HCT116 (cell line): ENCODE measurements around the gene ANKRD61. TPM values are rescaled to one million over a fixed set of nuclear protein-coding genes. Genes with fewer than 3 reads are reported as not detected.
"Not testable (repeated sequence)": the region's sequence is repeated elsewhere in the genome, so short reads cannot be mapped to it uniquely, and the experiment has no call there.

ENCODE experiments used
- ATAC-seq: fragments of 200-7000 bp; cut with Tn5 transposase; 2 replicates; pipeline ENCODE4 v1.9.1; 2020; ENCODE audit warnings: mild to moderate bottlenecking, moderate library complexity
- BruUV-seq: library from RNA; stranded (reverse); fragments of 400-500 nt; replicated peaks from 2 replicates; lab custom pipeline; 2021; lab: Mats Ljungman, UMichigan
- CTCF ChIA-PET: fragments of 300-600 bp; sonication (Branson Sonifier 250); formaldehyde crosslinking; loops from one replicate; lab custom pipeline; 2021; ENCODE audit warnings: antibody characterized with exemption; lab: Charles Lee
- POLR2A ChIA-PET: fragments of 300-600, 350-600 bp; sonication (Branson Sonifier 250); formaldehyde crosslinking; loops from one replicate; lab custom pipeline; 2021; ENCODE audit warnings: antibody characterized with exemption; lab: Charles Lee
- RAD21 ChIA-PET, 2 experiments: fragments of 300-600 bp; sonication (Branson Sonifier 250); formaldehyde crosslinking; loops; one replicate each; lab custom pipeline; 2023; ENCODE audit warnings: low total read pairs in 2 of 2; ENCODE audit not compliant: uncharacterized antibody in 2 of 2, unreplicated experiment in 2 of 2, low non-redundant PET in 1 of 2; lab: Charles Lee
- DNase-seq: peaks from one replicate; pipeline ENCODE4 v3.0.0-alpha.2; 2010; ENCODE audit warnings: low read depth, low spot score
- H2AFZ ChIP-seq: fragments of 200-600 bp; shearing (Covaris generic), sonication (generic); 2 replicates; pipeline ENCODE4 v1.6.1; 2017; ENCODE audit warnings: low read depth, mixed run types, mixed read lengths, antibody characterized with exemption, low read length; ENCODE audit not compliant: poor library complexity, severe bottlenecking
- H3K27ac ChIP-seq: 2 replicates; pipeline ENCODE4 v1.5.1; 2012; ENCODE audit warnings: low read depth, low read length
- H3K27me3 ChIP-seq: fragments of 200-600 bp; sonication (generic); 2 replicates; pipeline ENCODE4 v1.6.1; 2016; ENCODE audit warnings: mixed run types, low read length, mixed read lengths; ENCODE audit not compliant: insufficient read depth
- H3K36me3 ChIP-seq, 2 experiments: fragments of 200-500 bp in 1 of 2; fragments of 200-600 bp in 1 of 2; sonication (Bioruptor generic) in 1 of 2; sonication (generic) in 1 of 2; 2 replicates each; pipeline versions ENCODE4 v1.5.1 to v1.6.1; 2014 to 2016; ENCODE audit warnings: low read length in 2 of 2, inconsistent platforms in 1 of 2, mixed read lengths in 1 of 2, mixed run types in 1 of 2; ENCODE audit not compliant: insufficient read depth in 2 of 2, control insufficient read depth in 1 of 2
- H3K4me1 ChIP-seq, 2 experiments: fragments of 200-600 bp in 1 of 2; sonication (generic) in 1 of 2; 2 replicates each; pipeline versions ENCODE4 v1.5.1 to v1.6.1; 2012 to 2017; ENCODE audit warnings: low read length in 2 of 2, inconsistent platforms in 1 of 2, mild to moderate bottlenecking in 1 of 2, mixed read lengths in 1 of 2, mixed run types in 1 of 2, moderate library complexity in 1 of 2; ENCODE audit not compliant: insufficient read depth in 2 of 2, control insufficient read depth in 1 of 2
- H3K4me2 ChIP-seq: fragments of 200-600 bp; sonication (generic); 2 replicates; pipeline ENCODE4 v1.6.1; 2017; ENCODE audit warnings: mixed run types, low read length, mixed read lengths
- H3K4me3 ChIP-seq, 2 experiments: fragments of 200-600 bp in 1 of 2; sonication (generic) in 1 of 2; replicated peaks in 1 of 2; 2 replicates each; pipeline ENCODE4 v1.5.1; 2011 to 2016; ENCODE audit warnings: low read length in 2 of 2, control low read depth in 1 of 2, low read depth in 1 of 2, mild to moderate bottlenecking in 1 of 2, mixed read lengths in 1 of 2, mixed run types in 1 of 2
- H3K79me2 ChIP-seq: fragments of 200-600 bp; sonication (generic); 2 replicates; pipeline ENCODE4 v1.6.1; 2017; ENCODE audit warnings: mild to moderate bottlenecking, mixed run types, low read length, moderate library complexity, mixed read lengths; ENCODE audit not compliant: insufficient read depth
- H3K9ac ChIP-seq: fragments of 200-600 bp; sonication (generic); 2 replicates; pipeline ENCODE4 v1.6.1; 2016; ENCODE audit warnings: low read length, mixed read lengths
- H3K9me2 ChIP-seq: fragments of 200-600 bp; sonication (generic), shearing (Covaris generic); 2 replicates; pipeline ENCODE4 v1.6.1; 2017; ENCODE audit warnings: mixed run types, mild to moderate bottlenecking, moderate library complexity; ENCODE audit not compliant: insufficient read depth
- H3K9me3 ChIP-seq, 2 experiments: fragments of 200-500 bp in 1 of 2; fragments of 200-600 bp in 1 of 2; sonication (Bioruptor generic) in 1 of 2; sonication (generic) in 1 of 2; 2 replicates each; pipeline ENCODE4 v1.6.1; 2014 to 2017; ENCODE audit warnings: low read length in 2 of 2, mixed read lengths in 2 of 2, inconsistent platforms in 1 of 2, low read depth in 1 of 2, mild to moderate bottlenecking in 1 of 2, mixed run types in 1 of 2, moderate library complexity in 1 of 2; ENCODE audit not compliant: control insufficient read depth in 1 of 2, insufficient read depth in 1 of 2
- H4K20me1 ChIP-seq: fragments of 200-600 bp; sonication (generic), shearing (Covaris generic); 2 replicates; pipeline ENCODE4 v1.6.1; 2017; ENCODE audit warnings: mixed run types, mild to moderate bottlenecking, moderate library complexity; ENCODE audit not compliant: insufficient read depth
- ATF3 ChIP-seq: IDR thresholded peaks from 2 replicates; pipeline ENCODE4 v1.6.1; 2012
- CBX3 ChIP-seq: IDR thresholded peaks from 2 replicates; pipeline ENCODE4 v1.6.1; 2012; ENCODE audit warnings: low read depth
- CEBPB ChIP-seq: IDR thresholded peaks from 2 replicates; pipeline ENCODE4 v1.6.1; 2012; ENCODE audit warnings: low read depth
- ELF1 ChIP-seq: IDR thresholded peaks from 2 replicates; pipeline ENCODE4 v1.6.1; 2012; ENCODE audit warnings: low read depth, borderline replicate concordance
- EZH2 ChIP-seq: fragments of 200-600 bp; sonication (generic); IDR thresholded peaks from 2 replicates; pipeline ENCODE4 v1.6.1; 2017; ENCODE audit warnings: antibody characterized with exemption, mixed run types
- EZH2phosphoT487 ChIP-seq: fragments of 200-600 bp; IDR thresholded peaks from 2 replicates; pipeline ENCODE4 v1.6.1; 2018; ENCODE audit warnings: antibody characterized with exemption, borderline replicate concordance
- FOSL1 ChIP-seq: IDR thresholded peaks from 2 replicates; pipeline ENCODE4 v1.6.1; 2012; ENCODE audit warnings: low read depth
- JUND ChIP-seq: IDR thresholded peaks from 2 replicates; pipeline ENCODE4 v1.6.1; 2012
- MAX ChIP-seq: IDR thresholded peaks from 2 replicates; pipeline ENCODE4 v1.6.1; 2012
- POLR2A ChIP-seq: IDR thresholded peaks from 2 replicates; pipeline ENCODE4 v1.7.0; 2011; ENCODE audit warnings: borderline replicate concordance; ENCODE audit not compliant: insufficient read depth, insufficient read length; ENCODE audit errors: extremely low read depth
- POLR2AphosphoS5 ChIP-seq: IDR thresholded peaks from 2 replicates; pipeline ENCODE4 v1.6.1; 2011; ENCODE audit warnings: mild to moderate bottlenecking, low read depth, low read length, moderate library complexity
- RAD21 ChIP-seq: IDR thresholded peaks from 2 replicates; pipeline ENCODE4 v1.6.1; 2012; ENCODE audit warnings: low read depth, mild to moderate bottlenecking
- REST ChIP-seq: IDR thresholded peaks from 2 replicates; pipeline ENCODE4 v1.6.1; 2012; ENCODE audit warnings: low read depth
- SIN3A ChIP-seq: IDR thresholded peaks from 2 replicates; pipeline ENCODE4 v1.6.1; 2012; ENCODE audit warnings: low read depth
- SP1 ChIP-seq: IDR thresholded peaks from 2 replicates; pipeline ENCODE4 v1.6.1; 2012; ENCODE audit warnings: low read depth
- SRF ChIP-seq: IDR thresholded peaks from 2 replicates; pipeline ENCODE4 v1.6.1; 2012; ENCODE audit warnings: low read depth
- TCF7L2 ChIP-seq: IDR thresholded peaks from 2 replicates; pipeline ENCODE4 v1.7.0; 2011; ENCODE audit warnings: borderline replicate concordance, inconsistent platforms; ENCODE audit not compliant: insufficient read depth, insufficient read length; ENCODE audit errors: extremely low read depth
- YY1 ChIP-seq: IDR thresholded peaks from 2 replicates; pipeline ENCODE4 v1.6.1; 2011; ENCODE audit warnings: low read length, low read depth, moderate library complexity, mild to moderate bottlenecking; ENCODE audit not compliant: insufficient replicate concordance; ENCODE audit errors: extremely low read depth
- ZBTB33 ChIP-seq: IDR thresholded peaks from 2 replicates; pipeline ENCODE4 v1.6.1; 2011; ENCODE audit warnings: mild to moderate bottlenecking, low read length, moderate library complexity; ENCODE audit not compliant: insufficient replicate concordance; ENCODE audit errors: extremely low read depth
- ZFX ChIP-seq: fragments of 450-650 bp; IDR thresholded peaks from 2 replicates; pipeline ENCODE4 v1.6.1; 2017
- intact Hi-C: fragments of 100-400 bp; cut with micrococcal nuclease; formaldehyde crosslinking; loops from 2 replicates; pipeline ENCODE4 v1.10.0; 2022
- total RNA-seq: library from RNA; stranded (reverse); gene quantifications from one replicate; pipeline ENCODE4 v1.2.1, GENCODE V29; 2021; ENCODE audit not compliant: unreplicated experiment

ANKRD61 gene
- total RNA-seq, 1 experiment from 2014 or later = 0.17 TPM

GRCh38 chr7:6049780-6050179 is 18.6 kb downstream of the ANKRD61 start:
- H3K9me2 ChIP-seq = no peaks in the 10 kb centered on the region
- ChIA-PET RAD21 (interaction anchor here in 1 of 2 experiments (0.7 kb wide), 1 partner anchor 222 kb away, joined by 3 read pairs; no protein-coding TSS in a partner anchor), POLR2A (no interaction called here), CTCF (no interaction called here)
- H3K9me3 ChIP-seq = no peaks in the 10 kb centered on the region
- H2AFZ ChIP-seq = no peak overlapping the region
- H3K36me3 ChIP-seq = peaks cover 17 to 42% of the 10 kb centered on the region in 2 experiments
- no peaks in the 10 kb centered on the region for H3K27me3 ChIP-seq
- peaks cover 18% of the 10 kb centered on the region for H3K79me2 ChIP-seq
- BruUV-seq = no TSS peak
- no peak overlapping the region for H3K4me2 ChIP-seq
- H3K4me3 ChIP-seq = no peak overlapping the region
- no peak overlapping the region for H3K9ac ChIP-seq
- DNase-seq = no peak
- no peaks in the 10 kb centered on the region for H3K4me1 ChIP-seq
- TF ChIP-seq POLR2A (no peak), EZH2phosphoT487 (no peak), ZBTB33 (no peak), FOSL1 (no peak), ZFX (no peak), CBX3 (no peak), REST (no peak), SP1 (no peak), CEBPB (no peak), MAX (no peak), YY1 (no peak), ELF1 (no peak), TCF7L2 (no peak), ATF3 (no peak), RAD21 (no peak), SRF (no peak), EZH2 (no peak), SIN3A (no peak), POLR2AphosphoS5 (no peak), JUND (no peak)
- intact Hi-C loops = no loop called here
- no peak overlapping the region for H3K27ac ChIP-seq
- no peak for ATAC-seq
- no peaks in the 10 kb centered on the region for H4K20me1 ChIP-seq

GRCh38 chr7:6051185-6051584 is 20.0 kb downstream of the ANKRD61 start:
- H2AFZ ChIP-seq, H3K4me1 ChIP-seq, H3K27ac ChIP-seq, DNase-seq, RAD21 ChIA-PET, H3K9me3 ChIP-seq, H3K27me3 ChIP-seq, CTCF ChIA-PET, H4K20me1 ChIP-seq, H3K4me2 ChIP-seq, POLR2A ChIA-PET, BruUV-seq, intact Hi-C loops, H3K9ac ChIP-seq, H3K9me2 ChIP-seq, H3K4me3 ChIP-seq, ATAC-seq: not testable (repeated sequence)
- H3K79me2 ChIP-seq = peaks cover 32% of the 10 kb centered on the region
- peaks cover 16 to 37% of the 10 kb centered on the region in 2 experiments for H3K36me3 ChIP-seq
